Measurements from ENCODE around the gene OR6J1.

- TF ChIP-seq POLR2A (IDR thresholded peaks at IDR 0.05; ENCODE audit: control extremely low read depth in 1 of 2, low read depth in 2 of 2, low read length in 2 of 2), result no peak
- TF ChIP-seq ZNF274 (IDR thresholded peaks at IDR 0.05; ENCODE audit: borderline replicate concordance, extremely low read depth, low read length), result no peak
- TF ChIP-seq, protein P1, sequence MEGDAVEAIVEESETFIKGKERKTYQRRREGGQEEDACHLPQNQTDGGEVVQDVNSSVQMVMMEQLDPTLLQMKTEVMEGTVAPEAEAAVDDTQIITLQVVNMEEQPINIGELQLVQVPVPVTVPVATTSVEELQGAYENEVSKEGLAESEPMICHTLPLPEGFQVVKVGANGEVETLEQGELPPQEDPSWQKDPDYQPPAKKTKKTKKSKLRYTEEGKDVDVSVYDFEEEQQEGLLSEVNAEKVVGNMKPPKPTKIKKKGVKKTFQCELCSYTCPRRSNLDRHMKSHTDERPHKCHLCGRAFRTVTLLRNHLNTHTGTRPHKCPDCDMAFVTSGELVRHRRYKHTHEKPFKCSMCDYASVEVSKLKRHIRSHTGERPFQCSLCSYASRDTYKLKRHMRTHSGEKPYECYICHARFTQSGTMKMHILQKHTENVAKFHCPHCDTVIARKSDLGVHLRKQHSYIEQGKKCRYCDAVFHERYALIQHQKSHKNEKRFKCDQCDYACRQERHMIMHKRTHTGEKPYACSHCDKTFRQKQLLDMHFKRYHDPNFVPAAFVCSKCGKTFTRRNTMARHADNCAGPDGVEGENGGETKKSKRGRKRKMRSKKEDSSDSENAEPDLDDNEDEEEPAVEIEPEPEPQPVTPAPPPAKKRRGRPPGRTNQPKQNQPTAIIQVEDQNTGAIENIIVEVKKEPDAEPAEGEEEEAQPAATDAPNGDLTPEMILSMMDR (IDR thresholded peaks at IDR 0.05; ENCODE audit: control extremely low read depth in 1 of 3, insufficient read depth in 1 of 3, low read depth in 1 of 3, low read length in 3 of 3), result no peak
- TF ChIP-seq MAX (IDR thresholded peaks at IDR 0.05), result no peak
- no peak for TF ChIP-seq YY1 (IDR thresholded peaks at IDR 0.05; ENCODE audit: low read depth, low read length)
- TF ChIP-seq SIN3A (conservative IDR thresholded peaks at IDR 0.05 in 1 of 2, IDR thresholded peaks at IDR 0.05 in 1 of 2; ENCODE audit: low read depth in 1 of 2, low read length in 2 of 2), result no peak
- TF ChIP-seq E2F6 (IDR thresholded peaks at IDR 0.05), result no peak
These were observed 31.0 kb downstream of the OR6J1 start for GRCh38 chr14:22613106-22613695.
